HCT116 (cell line): ENCODE results near the gene TMEM109. TPM values are rescaled to one million over a fixed set of nuclear protein-coding genes. Genes with fewer than 3 reads are reported as not detected.

Source experiments
- ATAC-seq: fragments of 200-7000 bp; cut with Tn5 transposase; 2 replicates; pipeline ENCODE4 v1.9.1; 2020; ENCODE audit warnings: mild to moderate bottlenecking, moderate library complexity
- BruUV-seq: library from RNA; stranded (reverse); fragments of 400-500 nt; replicated peaks from 2 replicates; lab custom pipeline; 2021; lab: Mats Ljungman, UMichigan
- CTCF ChIA-PET: fragments of 300-600 bp; sonication (Branson Sonifier 250); formaldehyde crosslinking; loops from one replicate; lab custom pipeline; 2021; ENCODE audit warnings: antibody characterized with exemption; lab: Charles Lee
- POLR2A ChIA-PET: fragments of 300-600, 350-600 bp; sonication (Branson Sonifier 250); formaldehyde crosslinking; loops from one replicate; lab custom pipeline; 2021; ENCODE audit warnings: antibody characterized with exemption; lab: Charles Lee
- RAD21 ChIA-PET, 2 experiments: fragments of 300-600 bp; sonication (Branson Sonifier 250); formaldehyde crosslinking; loops; one replicate each; lab custom pipeline; 2023; ENCODE audit warnings: low total read pairs in 2 of 2; ENCODE audit not compliant: uncharacterized antibody in 2 of 2, unreplicated experiment in 2 of 2, low non-redundant PET in 1 of 2; lab: Charles Lee
- DNase-seq: peaks from one replicate; pipeline ENCODE4 v3.0.0-alpha.2; 2010; ENCODE audit warnings: low read depth, low spot score
- H2AFZ ChIP-seq: fragments of 200-600 bp; shearing (Covaris generic), sonication (generic); 2 replicates; pipeline ENCODE4 v1.6.1; 2017; ENCODE audit warnings: low read depth, mixed run types, mixed read lengths, antibody characterized with exemption, low read length; ENCODE audit not compliant: poor library complexity, severe bottlenecking
- H3K27ac ChIP-seq: 2 replicates; pipeline ENCODE4 v1.5.1; 2012; ENCODE audit warnings: low read depth, low read length
- H3K27me3 ChIP-seq: fragments of 200-600 bp; sonication (generic); 2 replicates; pipeline ENCODE4 v1.6.1; 2016; ENCODE audit warnings: mixed run types, low read length, mixed read lengths; ENCODE audit not compliant: insufficient read depth
- H3K36me3 ChIP-seq, 2 experiments: fragments of 200-500 bp in 1 of 2; fragments of 200-600 bp in 1 of 2; sonication (Bioruptor generic) in 1 of 2; sonication (generic) in 1 of 2; 2 replicates each; pipeline versions ENCODE4 v1.5.1 to v1.6.1; 2014 to 2016; ENCODE audit warnings: low read length in 2 of 2, inconsistent platforms in 1 of 2, mixed read lengths in 1 of 2, mixed run types in 1 of 2; ENCODE audit not compliant: insufficient read depth in 2 of 2, control insufficient read depth in 1 of 2
- H3K4me1 ChIP-seq, 2 experiments: fragments of 200-600 bp in 1 of 2; sonication (generic) in 1 of 2; 2 replicates each; pipeline versions ENCODE4 v1.5.1 to v1.6.1; 2012 to 2017; ENCODE audit warnings: low read length in 2 of 2, inconsistent platforms in 1 of 2, mild to moderate bottlenecking in 1 of 2, mixed read lengths in 1 of 2, mixed run types in 1 of 2, moderate library complexity in 1 of 2; ENCODE audit not compliant: insufficient read depth in 2 of 2, control insufficient read depth in 1 of 2
- H3K4me2 ChIP-seq: fragments of 200-600 bp; sonication (generic); 2 replicates; pipeline ENCODE4 v1.6.1; 2017; ENCODE audit warnings: mixed run types, low read length, mixed read lengths
- H3K4me3 ChIP-seq, 2 experiments: fragments of 200-600 bp in 1 of 2; sonication (generic) in 1 of 2; replicated peaks in 1 of 2; 2 replicates each; pipeline ENCODE4 v1.5.1; 2011 to 2016; ENCODE audit warnings: low read length in 2 of 2, control low read depth in 1 of 2, low read depth in 1 of 2, mild to moderate bottlenecking in 1 of 2, mixed read lengths in 1 of 2, mixed run types in 1 of 2
- H3K79me2 ChIP-seq: fragments of 200-600 bp; sonication (generic); 2 replicates; pipeline ENCODE4 v1.6.1; 2017; ENCODE audit warnings: mild to moderate bottlenecking, mixed run types, low read length, moderate library complexity, mixed read lengths; ENCODE audit not compliant: insufficient read depth
- H3K9ac ChIP-seq: fragments of 200-600 bp; sonication (generic); 2 replicates; pipeline ENCODE4 v1.6.1; 2016; ENCODE audit warnings: low read length, mixed read lengths
- H3K9me2 ChIP-seq: fragments of 200-600 bp; sonication (generic), shearing (Covaris generic); 2 replicates; pipeline ENCODE4 v1.6.1; 2017; ENCODE audit warnings: mixed run types, mild to moderate bottlenecking, moderate library complexity; ENCODE audit not compliant: insufficient read depth
- H3K9me3 ChIP-seq, 2 experiments: fragments of 200-500 bp in 1 of 2; fragments of 200-600 bp in 1 of 2; sonication (Bioruptor generic) in 1 of 2; sonication (generic) in 1 of 2; 2 replicates each; pipeline ENCODE4 v1.6.1; 2014 to 2017; ENCODE audit warnings: low read length in 2 of 2, mixed read lengths in 2 of 2, inconsistent platforms in 1 of 2, low read depth in 1 of 2, mild to moderate bottlenecking in 1 of 2, mixed run types in 1 of 2, moderate library complexity in 1 of 2; ENCODE audit not compliant: control insufficient read depth in 1 of 2, insufficient read depth in 1 of 2
- H4K20me1 ChIP-seq: fragments of 200-600 bp; sonication (generic), shearing (Covaris generic); 2 replicates; pipeline ENCODE4 v1.6.1; 2017; ENCODE audit warnings: mixed run types, mild to moderate bottlenecking, moderate library complexity; ENCODE audit not compliant: insufficient read depth
- ATF3 ChIP-seq: IDR thresholded peaks from 2 replicates; pipeline ENCODE4 v1.6.1; 2012
- CBX3 ChIP-seq: IDR thresholded peaks from 2 replicates; pipeline ENCODE4 v1.6.1; 2012; ENCODE audit warnings: low read depth
- CEBPB ChIP-seq: IDR thresholded peaks from 2 replicates; pipeline ENCODE4 v1.6.1; 2012; ENCODE audit warnings: low read depth
- CTCF ChIP-seq, 3 experiments: fragments of 200-600 bp in 1 of 3; sonication (generic) in 1 of 3; IDR thresholded peaks in 2 of 3; conservative IDR thresholded peaks in 1 of 3; 2 replicates each; pipeline ENCODE4 v1.5.1; 2012 to 2017; ENCODE audit warnings: low read depth in 2 of 3, low read length in 2 of 3, antibody characterized with exemption in 1 of 3, borderline replicate concordance in 1 of 3, control low read depth in 1 of 3, mild to moderate bottlenecking in 1 of 3, mixed read lengths in 1 of 3, mixed run types in 1 of 3, moderate library complexity in 1 of 3; ENCODE audit not compliant: insufficient read depth in 1 of 3
- ELF1 ChIP-seq: IDR thresholded peaks from 2 replicates; pipeline ENCODE4 v1.6.1; 2012; ENCODE audit warnings: low read depth, borderline replicate concordance
- EZH2phosphoT487 ChIP-seq: fragments of 200-600 bp; IDR thresholded peaks from 2 replicates; pipeline ENCODE4 v1.6.1; 2018; ENCODE audit warnings: antibody characterized with exemption, borderline replicate concordance
- MAX ChIP-seq: IDR thresholded peaks from 2 replicates; pipeline ENCODE4 v1.6.1; 2012
- POLR2A ChIP-seq: IDR thresholded peaks from 2 replicates; pipeline ENCODE4 v1.7.0; 2011; ENCODE audit warnings: borderline replicate concordance; ENCODE audit not compliant: insufficient read depth, insufficient read length; ENCODE audit errors: extremely low read depth
- POLR2AphosphoS5 ChIP-seq: IDR thresholded peaks from 2 replicates; pipeline ENCODE4 v1.6.1; 2011; ENCODE audit warnings: mild to moderate bottlenecking, low read depth, low read length, moderate library complexity
- RAD21 ChIP-seq: IDR thresholded peaks from 2 replicates; pipeline ENCODE4 v1.6.1; 2012; ENCODE audit warnings: low read depth, mild to moderate bottlenecking
- SIN3A ChIP-seq: IDR thresholded peaks from 2 replicates; pipeline ENCODE4 v1.6.1; 2012; ENCODE audit warnings: low read depth
- SP1 ChIP-seq: IDR thresholded peaks from 2 replicates; pipeline ENCODE4 v1.6.1; 2012; ENCODE audit warnings: low read depth
- SRF ChIP-seq: IDR thresholded peaks from 2 replicates; pipeline ENCODE4 v1.6.1; 2012; ENCODE audit warnings: low read depth
- TCF7L2 ChIP-seq: IDR thresholded peaks from 2 replicates; pipeline ENCODE4 v1.7.0; 2011; ENCODE audit warnings: borderline replicate concordance, inconsistent platforms; ENCODE audit not compliant: insufficient read depth, insufficient read length; ENCODE audit errors: extremely low read depth
- ZBTB33 ChIP-seq: IDR thresholded peaks from 2 replicates; pipeline ENCODE4 v1.6.1; 2011; ENCODE audit warnings: mild to moderate bottlenecking, low read length, moderate library complexity; ENCODE audit not compliant: insufficient replicate concordance; ENCODE audit errors: extremely low read depth
- ZNF274 ChIP-seq: fragments of 200-500 bp; sonication (Bioruptor generic); IDR thresholded peaks from 2 replicates; pipeline ENCODE4 v1.6.1; 2014; ENCODE audit warnings: mild to moderate bottlenecking, low read depth, low read length, inconsistent platforms
- intact Hi-C: fragments of 100-400 bp; cut with micrococcal nuclease; formaldehyde crosslinking; loops from 2 replicates; pipeline ENCODE4 v1.10.0; 2022
- total RNA-seq: library from RNA; stranded (reverse); gene quantifications from one replicate; pipeline ENCODE4 v1.2.1, GENCODE V29; 2021; ENCODE audit not compliant: unreplicated experiment

The TMEM109 gene
- total RNA-seq, 1 experiment from 2014 or later: 44.4 TPM

- TF ChIP-seq RAD21 (no peak), POLR2A (no peak), CBX3 (peak; percentile 89; the same call in 1 of the 2 replicates), SRF (no peak), POLR2AphosphoS5 (peak; percentile 68)
Observed at GRCh38 chr11:60924110-60924905, 10.3 kb downstream of the TMEM109 start, which contains the start of gene TMEM132A (continued).

GRCh38 chr11:60924906-60925853 lies 11.2 kb downstream of the TMEM109 start:
- no peaks in the 10 kb centered on the region for H4K20me1 ChIP-seq
- POLR2A ChIA-PET: no interaction called here
- intact Hi-C loops: no loop called here
- no peak for TF ChIP-seq CTCF (IDR thresholded peaks at IDR 0.05 in 2 of 3, conservative IDR thresholded peaks at IDR 0.05 in 1 of 3; ENCODE audit: borderline replicate concordance in 1 of 3, insufficient read depth in 1 of 3, low read depth in 2 of 3, low read length in 2 of 3)
- no peak for TF ChIP-seq SP1
- no peak for TF ChIP-seq SIN3A
- TF ChIP-seq EZH2phosphoT487: no peak
- no peak for TF ChIP-seq ZBTB33
- no peak for TF ChIP-seq ATF3
- TF ChIP-seq ELF1: no peak
- TF ChIP-seq ZNF274: no peak
- no peak for TF ChIP-seq CEBPB
- no peak for TF ChIP-seq POLR2A
- TF ChIP-seq MAX: no peak
- no peak for TF ChIP-seq TCF7L2
- TF ChIP-seq CBX3: no peak

More at GRCh38 chr11:60924906-60925853, 11.2 kb downstream of the TMEM109 start:
- Histone ChIP-seq H3K79me2 (peaks cover 2% of the 10 kb centered on the region), H3K36me3 (peaks cover 20 to 22% of the 10 kb centered on the region in 2 experiments; a peak in 3 of 4 replicates), H3K4me2 (peak overlapping the region; percentile 92), H3K27me3 (no peaks in the 10 kb centered on the region), H3K9me2 (no peaks in the 10 kb centered on the region), H2AFZ (no peak overlapping the region), H3K9me3 (no peaks in the 10 kb centered on the region), H3K4me1 (peaks cover 18 to 26% of the 10 kb centered on the region in 2 experiments), H3K27ac (peak overlapping the region; percentile 71; the same call in 1 of the 2 replicates), H3K9ac (peak overlapping the region; percentile 77), H3K4me3 (peak overlapping the region; percentile 74 to 75)
- CTCF ChIA-PET: no interaction called here
- DNase-seq (no peak), ATAC-seq (peak; percentile 14; the same call in 1 of the 2 replicates)
- BruUV-seq: no TSS peak
- RAD21 ChIA-PET: no interaction called here
